HS-27A (cell line): ENCODE data around the gene PNMA6E.

Source experiments
- DNase-seq: peaks from one replicate; pipeline ENCODE4 v3.0.0-alpha.2; 2012; ENCODE audit warnings: low read depth, missing footprints

Gene PNMA6E

GRCh38 chrX:153349952-153350351, 51.2 kb downstream of the PNMA6E start:
- DNase-seq = no peak

DNA sequence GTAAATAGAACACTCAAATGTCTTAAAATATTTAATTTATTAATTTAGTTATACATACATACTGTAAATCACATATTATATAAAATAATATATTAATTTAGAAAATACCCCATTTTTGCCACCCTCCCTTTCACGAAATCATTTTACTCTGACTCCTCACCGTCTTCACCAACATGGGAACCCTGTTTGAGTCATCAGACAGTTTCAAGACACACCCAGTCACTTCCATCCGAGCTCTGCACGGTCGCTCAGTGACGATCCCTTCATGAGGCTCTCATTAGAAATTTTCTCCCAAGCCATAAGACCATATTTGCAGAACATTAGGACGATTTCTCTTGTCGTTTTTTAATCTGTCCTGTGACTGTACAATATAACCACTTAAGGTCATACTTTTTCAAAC, 52.7 kb downstream of the PNMA6E start:
- DNase-seq = no peak

- DNase-seq = no peak
These were observed 53.6 kb downstream of the PNMA6E start for GRCh38 chrX:153347530-153347929.
